Keratinocyte (primary cell): ENCODE data around the gene AK8. TPM values are rescaled to one million over a fixed set of nuclear protein-coding genes. Genes with fewer than 3 reads are reported as not detected.

ENCODE experiments used
- DNase-seq: peaks from one replicate; pipeline ENCODE4 v3.0.0-alpha.2; 2011; ENCODE audit warnings: low read depth, missing footprints, low spot score
- FAIRE-seq: peaks from 2 replicates; lab custom pipeline; 2011; peaks lifted over from hg19 to GRCh38; lab: Jason Lieb, UNC
- H2AFZ ChIP-seq: 2 replicates; pipeline ENCODE4 v1.6.0; 2012; ENCODE audit warnings: low read length, control low read depth, inconsistent platforms; ENCODE audit not compliant: control insufficient read depth
- H3K27ac ChIP-seq: 2 replicates; pipeline ENCODE4 v1.5.1; 2011; ENCODE audit warnings: low read length; ENCODE audit not compliant: control insufficient read depth, insufficient read depth
- H3K27me3 ChIP-seq: 3 replicates; pipeline ENCODE4 v1.6.0; 2011; ENCODE audit warnings: low read length; ENCODE audit not compliant: control insufficient read depth, insufficient read depth; ENCODE audit errors: extremely low read depth
- H3K36me3 ChIP-seq, 2 experiments: 2 replicates in 1 of 2; 3 replicates in 1 of 2; pipeline ENCODE4 v1.5.1; 2011; ENCODE audit warnings: low read length in 2 of 2, mild to moderate bottlenecking in 1 of 2; ENCODE audit not compliant: control insufficient read depth in 2 of 2, insufficient read depth in 2 of 2; ENCODE audit errors: extremely low read depth in 1 of 2
- H3K4me1 ChIP-seq: 3 replicates; pipeline ENCODE4 v1.5.1; 2011; ENCODE audit warnings: low read length; ENCODE audit not compliant: control insufficient read depth, insufficient read depth; ENCODE audit errors: extremely low read depth
- H3K4me2 ChIP-seq: 3 replicates; pipeline ENCODE4 v1.6.0; 2011; ENCODE audit warnings: low read depth, low read length; ENCODE audit not compliant: control insufficient read depth, insufficient read depth; ENCODE audit errors: extremely low read depth
- H3K4me3 ChIP-seq, 3 experiments: fragments of 200-600 bp in 1 of 3; sonication (generic) in 1 of 3; 2 replicates in 2 of 3; 3 replicates in 1 of 3; pipeline ENCODE4 v1.5.1; 2011 to 2016; ENCODE audit warnings: low read length in 3 of 3, mild to moderate bottlenecking in 3 of 3, control low read depth in 2 of 3, inconsistent platforms in 1 of 3, low read depth in 1 of 3, mixed read lengths in 1 of 3, mixed run types in 1 of 3, moderate library complexity in 1 of 3; ENCODE audit not compliant: control insufficient read depth in 2 of 3, insufficient read depth in 2 of 3; ENCODE audit errors: extremely low read depth in 1 of 3
- H3K79me2 ChIP-seq: 2 replicates; pipeline ENCODE4 v1.6.0; 2012; ENCODE audit warnings: low read length; ENCODE audit not compliant: control insufficient read depth, insufficient read depth
- H3K9ac ChIP-seq: 3 replicates; pipeline ENCODE4 v1.6.0; 2011; ENCODE audit warnings: low read length; ENCODE audit not compliant: control insufficient read depth, insufficient read depth; ENCODE audit errors: extremely low read depth
- H3K9me1 ChIP-seq: 3 replicates; pipeline ENCODE4 v1.6.0; 2011; ENCODE audit warnings: low read length; ENCODE audit not compliant: control insufficient read depth, insufficient read depth; ENCODE audit errors: extremely low read depth
- H3K9me3 ChIP-seq: 2 replicates; pipeline ENCODE4 v1.5.1; 2012; ENCODE audit warnings: low read depth, low read length; ENCODE audit not compliant: control insufficient read depth
- H4K20me1 ChIP-seq: 3 replicates; pipeline ENCODE4 v1.6.0; 2011; ENCODE audit warnings: low read length; ENCODE audit not compliant: control insufficient read depth, insufficient read depth; ENCODE audit errors: extremely low read depth
- CTCF ChIP-seq, 3 experiments: IDR thresholded peaks in 1 of 3; conservative IDR thresholded peaks in 1 of 3; optimal IDR thresholded peaks in 1 of 3; 2 replicates in 2 of 3; 3 replicates in 1 of 3; pipeline versions ENCODE3 to v1.5.1; 2011; ENCODE audit warnings: low read length in 3 of 3, mild to moderate bottlenecking in 3 of 3, moderate library complexity in 2 of 3, control low read depth in 1 of 3, inconsistent platforms in 1 of 3; ENCODE audit not compliant: insufficient read depth in 2 of 3; ENCODE audit errors: extremely low read depth in 1 of 3
- EZH2 ChIP-seq: IDR thresholded peaks from one replicate; pipeline ENCODE4 v1.6.1; 2012; ENCODE audit warnings: inconsistent platforms, mild to moderate bottlenecking, low read length, moderate library complexity
- dilution Hi-C: fragments of 300-500 bp; cut with MboI; formaldehyde crosslinking; loops from one replicate; pipeline ENCODE4 v1.7.0; 2020; ENCODE audit warnings: low sequenced_read_pairs; ENCODE audit not compliant: extremely low pct_ligation_motif_present
- polyA plus RNA-seq, 5 experiments: library from polyadenylated mRNA; depleted of rRNA in 3 of 5; stranded (reverse) in 3 of 5; stranded (forward) in 1 of 5; unstranded in 1 of 5; fragments of >200 nt; gene quantifications; 1 replicate in 1 of 5; 2 replicates in 3 of 5; 3 replicates in 1 of 5; pipeline versions ENCODE4 v1.2.1 to v1.2.3, GENCODE V29; 2011 to 2012; ENCODE audit warnings: missing spikeins in 2 of 5, low read depth in 1 of 5, low replicate concordance in 1 of 5

AK8 gene
- polyA plus RNA-seq, 1 donor (not counting 4 experiments of a cell fraction or from before 2014, with no cell fraction given) = 0.24 TPM

GRCh38 chr9:132776891-132777290, 101.2 kb downstream of the AK8 start:
- dilution Hi-C loops = no loop called here
- FAIRE-seq (no peak), DNase-seq (no peak)
- H3K4me3 ChIP-seq = no peak overlapping the region
- no peaks in the 10 kb centered on the region for H4K20me1 ChIP-seq
- H3K9me3 ChIP-seq = no peaks in the 10 kb centered on the region
- H3K79me2 ChIP-seq = no peaks in the 10 kb centered on the region
- peaks cover 9% of the 10 kb centered on the region for H3K27me3 ChIP-seq
- H3K4me1 ChIP-seq = no peaks in the 10 kb centered on the region
- H3K27ac ChIP-seq = no peak overlapping the region
- TF ChIP-seq EZH2 = no peak
- no peak for TF ChIP-seq CTCF (optimal IDR thresholded peaks at IDR 0.05 in 1 of 3, IDR thresholded peaks at IDR 0.05 in 1 of 3, conservative IDR thresholded peaks at IDR 0.05 in 1 of 3; ENCODE audit: extremely low read depth in 1 of 3, insufficient read depth in 2 of 3, low read length in 3 of 3)
- no peak overlapping the region for H3K4me2 ChIP-seq
- H3K36me3 ChIP-seq = no peaks in the 10 kb centered on the region
- no peak overlapping the region for H2AFZ ChIP-seq
- no peak overlapping the region for H3K9ac ChIP-seq
- H3K9me1 ChIP-seq = no peaks in the 10 kb centered on the region

- Histone ChIP-seq H3K9ac (no peak overlapping the region), H3K27me3 (peaks cover 9% of the 10 kb centered on the region), H3K9me3 (no peaks in the 10 kb centered on the region), H2AFZ (no peak overlapping the region), H3K79me2 (no peaks in the 10 kb centered on the region), H3K4me1 (no peaks in the 10 kb centered on the region), H3K9me1 (no peaks in the 10 kb centered on the region), H3K4me2 (no peak overlapping the region), H3K4me3 (no peak overlapping the region), H3K36me3 (no peaks in the 10 kb centered on the region), H4K20me1 (no peaks in the 10 kb centered on the region), H3K27ac (no peak overlapping the region)
- DNase-seq = no peak
- dilution Hi-C loops = no loop called here
- no peak for FAIRE-seq
- TF ChIP-seq EZH2 (no peak), CTCF (optimal IDR thresholded peaks at IDR 0.05 in 1 of 3, IDR thresholded peaks at IDR 0.05 in 1 of 3, conservative IDR thresholded peaks at IDR 0.05 in 1 of 3; ENCODE audit: extremely low read depth in 1 of 3, insufficient read depth in 2 of 3, low read length in 3 of 3) (no peak)
These were observed 101.8 kb downstream of the AK8 start for GRCh38 chr9:132776268-132776667.
